Stimulated activated naive B cell treated with anti-CD40 and anti-IgM and Interleukin-4, amounts not matched to agents 10 μg/mL and 1 μg/mL and 100 μg/mL, for 72 hours (primary cell): ENCODE results near the gene RAP1GAP2.
A peak's percentile ranks its signal among the peaks of the same experiment; 100 is the strongest.

ENCODE experiments used
- ATAC-seq, 2 donors: fragments of 150-1000 bp; cut with Tn5 transposase; replicated peaks; 2 replicates each; pipeline ENCODE4 v1.10.0; 2021; ENCODE audit warnings: moderate library complexity in 1 of 2
- DNase-seq: peaks from one replicate; pipeline ENCODE4 v3.0.0; 2021
- H3K27ac Mint-ChIP-seq: one replicate; pipeline ENCODE4 v1.8.0; 2022; ENCODE audit warnings: mild to moderate bottlenecking, mixed read lengths
- H3K27me3 Mint-ChIP-seq, 2 donors: one replicate each; pipeline ENCODE4 v1.8.0; 2022; ENCODE audit warnings: mixed read lengths in 2 of 2
- H3K36me3 Mint-ChIP-seq, 2 donors: one replicate each; pipeline ENCODE4 v1.8.0; 2022; ENCODE audit warnings: mixed read lengths in 2 of 2, mild to moderate bottlenecking in 1 of 2
- H3K4me1 Mint-ChIP-seq, 2 donors: one replicate each; pipeline ENCODE4 v1.8.0; 2022; ENCODE audit warnings: mixed read lengths in 2 of 2, mild to moderate bottlenecking in 1 of 2
- H3K4me3 Mint-ChIP-seq, 2 donors: one replicate each; pipeline ENCODE4 v1.8.0; 2022; ENCODE audit warnings: mild to moderate bottlenecking in 2 of 2, mixed read lengths in 2 of 2, moderate library complexity in 1 of 2
- H3K9me3 Mint-ChIP-seq, 2 donors: one replicate each; pipeline ENCODE4 v1.8.0; 2022; ENCODE audit warnings: mixed read lengths in 2 of 2, mild to moderate bottlenecking in 1 of 2

RAP1GAP2 gene

DNA sequence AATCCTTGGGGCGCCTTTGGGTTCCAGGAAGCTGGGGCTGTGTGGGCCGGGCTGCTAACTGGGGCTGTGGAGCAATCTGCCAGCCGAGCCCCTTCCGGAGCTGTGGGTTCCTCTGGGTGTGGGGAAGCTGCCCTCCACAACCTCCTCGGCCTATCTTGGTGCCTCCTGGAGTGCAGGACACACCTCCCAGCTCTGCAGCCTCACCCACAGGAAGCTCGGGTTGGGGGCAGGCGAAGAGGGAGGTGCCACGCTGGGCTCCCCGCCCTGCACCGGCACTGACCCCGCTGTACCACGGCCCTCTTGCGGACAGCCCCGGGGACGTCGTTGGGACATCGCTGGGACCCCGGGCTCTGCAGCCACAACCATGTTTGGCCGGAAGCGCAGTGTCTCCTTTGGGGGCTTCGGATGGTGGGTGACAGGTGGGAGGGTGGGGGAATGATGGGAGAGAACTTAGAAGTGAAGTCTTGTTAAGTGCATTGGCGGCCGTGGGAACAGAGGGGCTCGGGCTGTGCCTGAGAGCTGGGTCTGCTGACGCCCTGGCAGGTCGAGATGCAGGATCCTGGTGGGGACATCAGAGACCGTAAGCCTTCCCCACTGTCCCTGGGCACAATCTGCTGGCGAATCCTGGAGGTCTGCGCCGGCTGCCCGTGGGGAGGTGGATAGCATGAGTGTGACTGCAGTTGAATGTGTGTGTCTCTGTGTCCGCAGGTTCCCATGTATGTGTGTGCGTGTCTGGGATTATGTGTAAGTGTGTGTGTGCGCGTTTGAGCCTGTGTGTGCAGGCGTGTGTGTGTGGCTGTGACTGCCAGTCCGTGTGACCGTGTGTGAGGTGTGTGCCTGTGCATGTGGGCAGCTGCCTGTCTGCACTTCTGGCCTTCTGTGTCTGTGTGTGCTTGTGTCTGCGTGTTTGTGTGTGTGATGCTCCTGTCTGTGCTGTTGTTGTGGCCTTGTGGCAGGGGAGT lies at the start of gene RAP1GAP2:
RAP1GAP2 (plus strand) TSS at position 275 of the 962 bp plus-strand sequence; CDS start at position 365, 90 bp downstream.
- DNase-seq, result no peak
- Mint-ChIP-seq H3K27me3 (peaks cover 4 to 6% of the 10 kb centered on the region in 2 donors), H3K4me3 (peak within 1 kb of the TSS; percentile 78 to 87), H3K9me3 (no peaks in the 10 kb centered on the region), H3K27ac (peak within 1 kb of the TSS; percentile 85), H3K36me3 (peaks cover 0 to 4% of the 10 kb centered on the region in 2 donors), H3K4me1 (peaks cover 59 to 77% of the 10 kb centered on the region in 2 donors)
- peak; percentile 53 to 61 for ATAC-seq

DNA sequence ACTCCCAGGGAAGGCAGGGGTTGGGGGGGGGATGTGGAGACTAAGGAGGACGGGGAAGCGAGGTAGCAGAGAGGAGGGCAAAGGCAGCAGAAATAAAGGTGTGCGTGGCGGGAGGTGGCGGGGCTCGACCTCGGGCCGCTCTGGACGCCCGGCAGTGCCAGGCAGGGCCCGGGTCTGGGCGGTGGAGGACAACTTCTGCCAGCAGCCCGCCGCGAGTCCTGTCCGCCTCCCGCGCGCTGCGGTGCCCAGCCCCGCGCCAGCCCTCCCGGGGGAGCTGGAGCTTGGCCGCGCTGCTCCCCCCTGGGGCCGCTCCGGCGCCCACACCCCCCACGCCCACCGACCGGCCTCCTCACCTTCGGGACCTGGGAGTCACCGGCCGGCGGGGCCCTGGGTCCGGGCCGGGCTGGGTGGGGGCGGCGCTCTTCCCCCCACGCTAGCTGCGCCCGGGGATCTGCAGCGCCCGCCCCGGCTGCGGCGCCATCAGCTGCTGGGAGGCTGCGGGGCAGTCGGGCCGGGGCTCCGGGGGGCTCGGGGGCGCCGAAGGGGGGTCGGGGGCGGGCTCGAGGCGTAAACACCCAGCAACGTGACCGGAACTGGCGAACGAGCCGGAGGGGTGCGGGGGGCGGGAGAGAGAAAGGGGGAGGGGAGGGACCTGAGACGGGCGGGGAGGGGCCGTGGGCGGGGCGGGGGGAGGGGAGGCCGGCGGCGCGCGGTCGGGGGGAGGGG lies 47.0 kb upstream of the RAP1GAP2 start, which contains the start of gene CCDC92B:
CCDC92B (minus strand) TSS at position 595 of the 726 bp plus-strand sequence. CDS start 14,507 bp downstream, outside the sequence.
- no peak within 1 kb of the TSS for H3K4me3 Mint-ChIP-seq
- H3K9me3 Mint-ChIP-seq, result no peaks in the 10 kb centered on the region
- peaks cover 59 to 80% of the 10 kb centered on the region in 2 donors for H3K27me3 Mint-ChIP-seq
- H3K27ac Mint-ChIP-seq, result no peak within 1 kb of the TSS
- DNase-seq (no peak), ATAC-seq (no peak)
- H3K36me3 Mint-ChIP-seq, result no peaks in the 10 kb centered on the region
- no peaks in the 10 kb centered on the region for H3K4me1 Mint-ChIP-seq

DNA sequence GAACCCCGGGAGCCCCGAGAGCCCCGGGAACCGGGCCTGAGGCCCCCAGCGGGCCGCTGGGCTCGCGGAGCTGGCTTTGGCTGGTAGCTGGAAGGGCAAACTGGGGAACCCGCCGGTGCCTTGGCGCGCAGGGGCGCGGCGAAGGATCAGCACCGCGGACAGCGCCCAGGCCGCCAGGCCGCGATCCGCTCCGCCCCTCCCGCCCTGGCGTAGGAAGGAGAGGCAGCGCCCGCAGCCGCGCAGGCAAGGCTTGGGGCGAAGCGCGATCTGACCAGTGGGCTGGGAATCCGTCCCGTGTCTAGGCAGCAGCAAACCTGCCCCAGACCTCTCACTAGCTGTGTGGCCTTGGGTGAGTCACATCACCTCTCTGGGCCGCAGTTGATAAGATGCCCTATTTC lies 46.5 kb upstream of the RAP1GAP2 start:
- no peaks in the 10 kb centered on the region for H3K36me3 Mint-ChIP-seq
- H3K4me1 Mint-ChIP-seq, result no peaks in the 10 kb centered on the region
- DNase-seq (peak; percentile 65), ATAC-seq (peak; percentile 97 to 98)
- no peak overlapping the region for H3K27ac Mint-ChIP-seq
- H3K4me3 Mint-ChIP-seq, result no peak overlapping the region
- H3K9me3 Mint-ChIP-seq, result no peaks in the 10 kb centered on the region
- peaks cover 54 to 77% of the 10 kb centered on the region in 2 donors for H3K27me3 Mint-ChIP-seq

- no peak overlapping the region for H3K4me3 Mint-ChIP-seq
- no peaks in the 10 kb centered on the region for H3K36me3 Mint-ChIP-seq
- no peak for DNase-seq
- H3K4me1 Mint-ChIP-seq, result no peaks in the 10 kb centered on the region
- peaks cover 46 to 67% of the 10 kb centered on the region in 2 donors for H3K27me3 Mint-ChIP-seq
- H3K27ac Mint-ChIP-seq, result no peak overlapping the region
- no peaks in the 10 kb centered on the region for H3K9me3 Mint-ChIP-seq
- no peak for ATAC-seq
Measured at GRCh38 chr17:2750721-2751120, 45.5 kb upstream of the RAP1GAP2 start.

DNA sequence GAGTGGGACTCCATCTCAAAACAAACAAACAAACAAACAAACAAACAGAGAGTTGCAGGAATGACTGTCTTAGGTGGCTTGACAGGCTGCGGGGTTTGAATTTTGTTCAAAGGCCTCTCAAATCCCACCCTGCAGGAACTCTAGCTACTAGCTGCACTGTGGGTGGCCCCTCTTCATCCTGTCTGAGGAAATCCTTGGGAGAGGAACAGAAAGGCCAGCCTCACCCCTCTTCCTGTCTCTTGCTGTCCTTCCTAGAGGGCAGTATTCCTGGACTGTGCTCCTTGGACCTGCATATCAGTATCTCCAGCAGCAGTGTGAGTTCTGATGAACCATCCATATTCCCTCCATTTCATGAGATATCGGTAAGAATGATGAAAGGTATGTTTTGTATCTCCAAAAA lies 44.7 kb upstream of the RAP1GAP2 start:
- Mint-ChIP-seq H3K27me3 (peaks cover 50 to 71% of the 10 kb centered on the region in 2 donors), H3K4me1 (peaks cover 4 to 8% of the 10 kb centered on the region in 2 donors), H3K9me3 (no peaks in the 10 kb centered on the region), H3K27ac (no peak overlapping the region), H3K36me3 (no peaks in the 10 kb centered on the region), H3K4me3 (no peak overlapping the region)
- DNase-seq (no peak), ATAC-seq (no peak)

GRCh38 chr17:2755891-2756724 lies 40.1 kb upstream of the RAP1GAP2 start:
- H3K27me3 Mint-ChIP-seq, result peaks cover 50 to 64% of the 10 kb centered on the region in 2 donors
- H3K4me1 Mint-ChIP-seq, result peaks cover 5 to 10% of the 10 kb centered on the region in 2 donors
- no peaks in the 10 kb centered on the region for H3K36me3 Mint-ChIP-seq
- DNase-seq (no peak), ATAC-seq (no peak)
- peak overlapping the region; percentile 71 to 74 for H3K4me3 Mint-ChIP-seq
- H3K9me3 Mint-ChIP-seq, result no peaks in the 10 kb centered on the region
- H3K27ac Mint-ChIP-seq, result no peak overlapping the region

GRCh38 chr17:2758870-2759269 lies 37.4 kb upstream of the RAP1GAP2 start:
- Mint-ChIP-seq H3K4me1 (peaks cover 5 to 10% of the 10 kb centered on the region in 2 donors), H3K4me3 (no peak overlapping the region), H3K27ac (no peak overlapping the region), H3K36me3 (no peaks in the 10 kb centered on the region), H3K9me3 (no peaks in the 10 kb centered on the region), H3K27me3 (peaks cover 44 to 58% of the 10 kb centered on the region in 2 donors)
- ATAC-seq, result no peak
- DNase-seq, result no peak

- no peak for ATAC-seq
- H3K4me1 Mint-ChIP-seq, result peaks cover 0 to 8% of the 10 kb centered on the region in 2 donors
- no peak overlapping the region for H3K4me3 Mint-ChIP-seq
- no peak for DNase-seq
- H3K27me3 Mint-ChIP-seq, result peaks cover 32 to 60% of the 10 kb centered on the region in 2 donors
- H3K36me3 Mint-ChIP-seq, result no peaks in the 10 kb centered on the region
- no peak overlapping the region for H3K27ac Mint-ChIP-seq
- no peaks in the 10 kb centered on the region for H3K9me3 Mint-ChIP-seq
Measured at GRCh38 chr17:2770129-2770528, 26.1 kb upstream of the RAP1GAP2 start.

DNA sequence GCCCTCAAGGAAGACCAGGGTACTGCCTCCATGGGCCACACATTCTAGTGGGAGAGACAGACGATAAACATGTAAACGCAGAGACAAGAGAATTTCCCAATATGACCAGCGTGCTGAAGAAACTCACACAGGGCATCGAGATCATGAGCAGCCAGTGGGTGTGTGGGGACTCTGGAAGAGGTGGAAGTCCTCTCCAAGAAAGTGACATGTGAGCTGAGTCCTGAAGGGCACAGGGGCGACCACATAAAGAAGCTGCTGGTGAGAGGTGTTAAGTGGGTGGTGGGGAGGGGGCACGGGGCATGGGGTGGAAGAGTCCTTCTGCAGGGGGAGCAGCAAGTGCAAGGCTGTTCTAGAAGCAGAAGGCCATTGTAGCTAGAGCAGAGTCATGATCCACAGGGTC lies 21.0 kb upstream of the RAP1GAP2 start:
- Mint-ChIP-seq H3K4me3 (no peak overlapping the region), H3K36me3 (no peaks in the 10 kb centered on the region), H3K9me3 (no peaks in the 10 kb centered on the region)

DNA sequence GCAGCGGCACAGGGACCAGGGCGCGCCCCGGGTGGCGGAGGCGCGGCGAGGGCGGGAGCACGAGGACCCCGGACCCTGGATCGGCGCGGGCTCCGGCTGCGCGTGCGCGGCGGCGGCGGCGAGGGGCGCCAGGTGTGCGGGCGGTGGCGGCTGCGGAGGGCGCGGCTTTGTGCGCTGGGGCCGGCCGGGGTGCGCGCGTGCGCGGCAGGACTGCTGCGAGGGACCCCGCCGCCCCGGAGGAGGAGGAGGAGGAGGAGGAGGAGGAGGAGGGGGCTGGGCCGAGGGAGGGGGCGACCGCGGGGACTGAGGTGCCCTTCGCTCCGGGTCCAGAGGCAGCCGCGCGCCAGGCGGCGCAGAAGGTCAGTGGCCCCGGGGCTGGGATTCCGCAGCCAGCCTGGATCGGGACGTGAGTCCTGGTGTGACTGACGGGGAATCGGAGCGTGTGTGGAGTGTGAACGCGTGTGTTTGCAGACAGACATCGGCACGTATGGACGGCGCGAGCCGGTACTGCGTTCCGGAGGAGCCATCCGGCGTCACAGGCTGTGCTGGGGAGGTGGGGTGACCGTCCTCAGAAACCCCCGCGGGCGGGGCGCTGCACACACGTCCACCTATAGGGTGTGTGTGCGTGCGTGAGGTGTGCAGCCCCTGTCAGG lies 19.5 kb upstream of the RAP1GAP2 start:
- Mint-ChIP-seq H3K27me3 (peaks cover 70 to 72% of the 10 kb centered on the region in 2 donors), H3K4me1 (peaks cover 16 to 18% of the 10 kb centered on the region in 2 donors), H3K36me3 (no peaks in the 10 kb centered on the region), H3K27ac (peak overlapping the region; percentile 56), H3K4me3 (peak overlapping the region; percentile 50 to 73), H3K9me3 (no peaks in the 10 kb centered on the region)
- ATAC-seq (peak; percentile 62 to 67), DNase-seq (no peak)

More for the DNA sequence above, 21.0 kb upstream of the RAP1GAP2 start:
- DNase-seq, result no peak
- ATAC-seq, result no peak
- peaks cover 64 to 86% of the 10 kb centered on the region in 2 donors for H3K27me3 Mint-ChIP-seq
- H3K4me1 Mint-ChIP-seq, result peaks cover 16 to 18% of the 10 kb centered on the region in 2 donors
- no peak overlapping the region for H3K27ac Mint-ChIP-seq

DNA sequence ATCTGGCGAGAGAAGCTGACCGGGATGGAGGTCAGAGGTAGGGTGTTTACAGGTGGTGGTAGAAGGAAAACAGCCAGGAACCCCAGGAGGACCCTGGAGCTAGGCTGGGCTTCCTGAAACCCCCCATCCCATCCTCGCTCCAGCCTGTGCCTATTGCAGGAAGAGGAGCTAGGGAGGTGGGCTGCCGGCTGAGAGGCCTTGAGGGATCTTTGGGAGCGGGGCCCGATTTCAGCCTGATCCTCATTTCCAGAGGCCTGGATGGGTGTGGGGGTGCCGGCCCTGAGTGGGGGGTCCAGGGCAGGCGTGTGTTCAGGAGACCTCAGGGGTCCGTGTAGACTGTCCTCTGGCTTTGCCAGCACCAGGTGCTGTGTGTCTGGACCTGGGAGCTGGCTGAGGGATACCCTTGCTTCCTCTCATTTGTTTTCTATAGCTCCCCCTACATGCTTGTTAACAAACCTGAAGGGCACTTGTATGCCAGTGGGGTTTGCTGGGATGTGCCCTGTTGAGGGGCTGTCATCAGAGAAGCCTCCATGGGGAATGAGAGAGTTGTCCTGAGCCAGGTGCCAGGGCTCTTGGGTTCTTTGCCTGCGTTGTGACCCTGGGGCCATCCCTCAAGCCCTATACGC lies 18.9 kb upstream of the RAP1GAP2 start:
- peak overlapping the region; percentile 50 to 73 for H3K4me3 Mint-ChIP-seq

DNA sequence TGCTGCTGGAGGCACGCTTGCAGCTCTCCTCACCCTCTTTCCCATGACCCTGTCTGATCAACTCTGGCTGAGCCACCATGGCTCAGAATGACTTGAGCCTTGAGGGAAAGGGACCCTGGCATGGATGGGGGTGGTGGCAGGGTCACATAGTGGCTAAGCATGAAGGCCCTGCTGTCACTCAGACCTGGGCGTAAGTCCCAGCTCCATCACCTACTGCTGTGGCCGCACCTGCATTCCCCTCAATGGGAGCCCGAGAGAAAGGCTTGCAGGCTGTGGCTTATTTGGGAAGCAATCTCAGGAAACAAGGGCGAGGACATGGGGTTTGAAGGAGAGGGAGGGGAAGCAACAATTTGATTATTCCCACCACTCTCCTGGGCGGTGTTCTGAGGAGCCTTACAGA lies 17.7 kb upstream of the RAP1GAP2 start:
- H3K4me3 Mint-ChIP-seq, result no peak overlapping the region
- no peak overlapping the region for H3K27ac Mint-ChIP-seq
- ATAC-seq (no peak), DNase-seq (no peak)
- no peaks in the 10 kb centered on the region for H3K9me3 Mint-ChIP-seq
- no peaks in the 10 kb centered on the region for H3K36me3 Mint-ChIP-seq
- peaks cover 60 to 66% of the 10 kb centered on the region in 2 donors for H3K27me3 Mint-ChIP-seq
- H3K4me1 Mint-ChIP-seq, result peaks cover 15 to 18% of the 10 kb centered on the region in 2 donors

More for the DNA sequence above, 18.9 kb upstream of the RAP1GAP2 start:
- Mint-ChIP-seq H3K27ac (peak overlapping the region; percentile 56), H3K9me3 (no peaks in the 10 kb centered on the region), H3K27me3 (peaks cover 70 to 71% of the 10 kb centered on the region in 2 donors), H3K36me3 (no peaks in the 10 kb centered on the region), H3K4me1 (peaks cover 16 to 18% of the 10 kb centered on the region in 2 donors)
- no peak for ATAC-seq
- DNase-seq, result no peak

DNA sequence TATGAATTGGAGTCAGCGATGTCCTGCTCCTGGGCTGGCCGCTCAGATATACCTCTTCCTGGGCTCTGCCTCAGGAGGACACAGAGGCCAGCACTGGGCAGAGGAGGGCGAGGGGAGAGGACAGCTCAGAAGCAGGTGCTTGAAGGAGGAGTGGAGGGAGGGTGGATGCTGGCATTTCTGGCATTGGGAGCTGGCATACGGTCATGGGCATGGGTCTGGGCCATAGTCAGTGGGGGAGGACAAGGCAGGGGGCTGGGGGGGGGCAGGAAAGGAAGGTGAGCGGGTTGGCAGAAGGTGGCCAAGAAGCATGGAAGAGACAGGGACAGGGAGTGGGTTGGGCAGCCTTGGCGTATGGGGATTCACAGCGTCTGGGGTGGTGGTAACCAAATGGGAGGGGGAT lies 16.7 kb upstream of the RAP1GAP2 start:
- no peak overlapping the region for H3K4me3 Mint-ChIP-seq

More for the DNA sequence above, 16.7 kb upstream of the RAP1GAP2 start:
- DNase-seq, result no peak
- no peak for ATAC-seq
- Mint-ChIP-seq H3K4me1 (peaks cover 15 to 18% of the 10 kb centered on the region in 2 donors), H3K27me3 (peaks cover 54 to 56% of the 10 kb centered on the region in 2 donors), H3K9me3 (no peaks in the 10 kb centered on the region), H3K27ac (no peak overlapping the region), H3K36me3 (no peaks in the 10 kb centered on the region)
